ENCODE results near the gene OR56B4. TPM values are rescaled to one million over a fixed set of nuclear protein-coding genes. Genes with fewer than 3 reads are reported as not detected.

The OR56B4 gene
- total RNA-seq, 4 donors from 2014 or later, result not detected

DNA sequence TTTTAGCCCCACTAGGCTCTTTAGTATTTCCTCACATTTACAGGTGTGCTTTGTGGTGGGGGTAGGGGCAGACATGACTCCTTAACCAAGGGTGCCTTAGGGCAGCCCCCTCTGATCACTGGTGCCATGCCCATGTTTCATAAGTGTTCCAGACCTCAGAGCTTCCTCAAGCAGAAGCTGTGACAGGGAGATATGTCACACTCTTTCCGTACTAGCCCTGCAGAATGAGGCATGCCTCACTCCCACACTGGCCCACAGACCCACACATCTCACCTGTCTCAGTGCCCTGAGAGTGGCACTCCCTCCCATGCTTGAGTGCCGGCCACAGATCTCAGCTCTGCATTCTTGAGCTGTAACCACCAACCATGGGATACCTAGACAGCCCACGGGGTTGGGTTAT, 22.9 kb upstream of the OR56B4 start:
- ATAC-seq (ENCODE audit: low FRiP score), result no peak
- no peak for TF ChIP-seq CTCF (IDR thresholded peaks at IDR 0.05)
- DNase-seq (ENCODE audit: low spot score), result no peak

GRCh38 chr11:6094186-6094585, 13.3 kb upstream of the OR56B4 start:
- no peak for ATAC-seq (ENCODE audit: low FRiP score)
- DNase-seq (ENCODE audit: low spot score), result no peak
- no peak for TF ChIP-seq CTCF (IDR thresholded peaks at IDR 0.05)

DNA sequence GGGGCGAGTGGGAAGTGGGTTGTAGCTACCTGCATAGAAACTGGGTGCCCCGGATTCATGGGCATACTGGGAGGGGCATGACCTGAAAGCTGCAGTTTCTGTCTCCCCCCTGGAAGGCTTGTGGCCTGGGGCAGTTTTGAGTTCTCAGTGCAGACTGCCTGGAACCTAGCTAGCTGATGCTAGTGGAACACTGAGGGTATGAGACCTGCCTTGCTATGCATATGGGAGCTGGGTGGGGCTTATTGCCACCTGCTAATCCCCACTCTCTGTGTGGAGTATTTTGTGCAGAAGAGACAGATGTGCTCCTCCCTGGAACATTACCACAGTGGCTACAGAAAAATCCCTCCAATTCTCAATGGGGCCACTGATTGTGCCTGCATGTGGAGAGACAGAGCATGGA, 11.7 kb upstream of the OR56B4 start:
- TF ChIP-seq CTCF (IDR thresholded peaks at IDR 0.05), result no peak
- ATAC-seq (ENCODE audit: low FRiP score), result no peak
- DNase-seq (ENCODE audit: low spot score), result no peak

GRCh38 chr11:6096417-6096816, 11.1 kb upstream of the OR56B4 start:
- ATAC-seq (ENCODE audit: low FRiP score) (no peak), DNase-seq (ENCODE audit: low spot score) (no peak)

GRCh38 chr11:6099577-6099976, 7.9 kb upstream of the OR56B4 start:
- no peak for DNase-seq (ENCODE audit: low spot score)
- TF ChIP-seq CTCF (IDR thresholded peaks at IDR 0.05), result no peak
- ATAC-seq (ENCODE audit: low FRiP score), result no peak

More at GRCh38 chr11:6096417-6096816, 11.1 kb upstream of the OR56B4 start:
- no peak for TF ChIP-seq CTCF (IDR thresholded peaks at IDR 0.05)

GRCh38 chr11:6110011-6110410, 2.5 kb downstream of the OR56B4 start:
- no peak for TF ChIP-seq CTCF (IDR thresholded peaks at IDR 0.05)
- no peak for DNase-seq (ENCODE audit: low spot score)
- no peak for ATAC-seq (ENCODE audit: low FRiP score)

- DNase-seq (ENCODE audit: low spot score) (no peak), ATAC-seq (ENCODE audit: low FRiP score) (no peak)
- TF ChIP-seq CTCF (IDR thresholded peaks at IDR 0.05), result no peak
Measured at GRCh38 chr11:6111673-6112072, 4.2 kb downstream of the OR56B4 start.
